NT2/D1 (cell line): Measurements from ENCODE around the gene PRMT1.

ENCODE experiments used
- DNase-seq: peaks from one replicate; pipeline ENCODE4 v3.0.0-alpha.2; 2011; ENCODE audit warnings: low read depth, low spot score
- H3K27me3 ChIP-seq: 2 replicates; pipeline ENCODE4 v1.6.0; 2011; ENCODE audit warnings: mild to moderate bottlenecking; ENCODE audit not compliant: insufficient read length, insufficient read depth
- H3K36me3 ChIP-seq: 2 replicates; pipeline ENCODE4 v1.6.1; 2011; ENCODE audit warnings: mild to moderate bottlenecking, low read length, mixed read lengths; ENCODE audit not compliant: insufficient read depth, insufficient read length
- H3K4me1 ChIP-seq: 2 replicates; pipeline ENCODE4 v1.5.1; 2011; ENCODE audit not compliant: insufficient read depth, insufficient read length
- H3K4me3 ChIP-seq: 2 replicates; pipeline ENCODE4 v1.5.1; 2011; ENCODE audit warnings: low read depth; ENCODE audit not compliant: insufficient read length
- H3K9ac ChIP-seq: 2 replicates; pipeline ENCODE4 v1.6.0; 2011; ENCODE audit warnings: low read depth; ENCODE audit not compliant: insufficient read length
- H3K9me3 ChIP-seq: 2 replicates; pipeline ENCODE4 v1.5.1; 2011; ENCODE audit warnings: mild to moderate bottlenecking, low read length; ENCODE audit not compliant: insufficient read depth
- SUZ12 ChIP-seq: IDR thresholded peaks from 2 replicates; pipeline ENCODE4 v1.6.1; 2011; ENCODE audit not compliant: insufficient read length, insufficient read depth; ENCODE audit errors: extremely low read depth
- YY1 ChIP-seq: IDR thresholded peaks from 2 replicates; pipeline ENCODE4 v1.6.1; 2011; ENCODE audit not compliant: insufficient read length, insufficient read depth
- ZNF274 ChIP-seq: IDR thresholded peaks from 2 replicates; pipeline ENCODE4 v1.6.1; 2011; ENCODE audit warnings: mild to moderate bottlenecking, low read depth, low read length

The PRMT1 gene

GRCh38 chr19:49652551-49653465 lies 24.3 kb upstream of the PRMT1 start:
- no peaks in the 10 kb centered on the region for H3K27me3 ChIP-seq
- no peak for DNase-seq
- H3K9me3 ChIP-seq = no peaks in the 10 kb centered on the region
- no peak overlapping the region for H3K9ac ChIP-seq
- peaks cover 85% of the 10 kb centered on the region for H3K36me3 ChIP-seq
- no peak for TF ChIP-seq ZNF274
- TF ChIP-seq YY1 = no peak
- TF ChIP-seq SUZ12 = no peak
- no peak overlapping the region for H3K4me3 ChIP-seq
- H3K4me1 ChIP-seq = peaks cover 16% of the 10 kb centered on the region

GRCh38 chr19:49653466-49653806 lies 23.6 kb upstream of the PRMT1 start:
- no peaks in the 10 kb centered on the region for H3K9me3 ChIP-seq
- no peaks in the 10 kb centered on the region for H3K27me3 ChIP-seq
- H3K9ac ChIP-seq = no peak overlapping the region
- no peak for TF ChIP-seq YY1
- TF ChIP-seq ZNF274 = no peak
- no peak for TF ChIP-seq SUZ12
- no peak for DNase-seq
- H3K36me3 ChIP-seq = peaks cover 88% of the 10 kb centered on the region
- H3K4me3 ChIP-seq = no peak overlapping the region
- peaks cover 17% of the 10 kb centered on the region for H3K4me1 ChIP-seq

- Histone ChIP-seq H3K4me3 (no peak overlapping the region), H3K27me3 (no peaks in the 10 kb centered on the region), H3K9me3 (no peaks in the 10 kb centered on the region), H3K9ac (no peak overlapping the region), H3K36me3 (peaks cover 91% of the 10 kb centered on the region), H3K4me1 (peaks cover 19% of the 10 kb centered on the region)
- DNase-seq = no peak
- TF ChIP-seq YY1 (no peak), SUZ12 (no peak), ZNF274 (no peak)
Measured at GRCh38 chr19:49654581-49654980, 22.5 kb upstream of the PRMT1 start.

GRCh38 chr19:49655570-49656455 lies 21.3 kb upstream of the PRMT1 start:
- Histone ChIP-seq H3K9ac (peak overlapping the region; percentile 66), H3K27me3 (no peaks in the 10 kb centered on the region), H3K9me3 (no peaks in the 10 kb centered on the region; the same call in 1 of the 2 replicates), H3K4me1 (peaks cover 22% of the 10 kb centered on the region), H3K4me3 (no peak overlapping the region), H3K36me3 (peaks cover 91% of the 10 kb centered on the region)
- TF ChIP-seq SUZ12 (no peak), ZNF274 (no peak), YY1 (no peak)
- DNase-seq = no peak

- Histone ChIP-seq H3K9me3 (no peaks in the 10 kb centered on the region; the same call in 1 of the 2 replicates), H3K36me3 (peaks cover 90% of the 10 kb centered on the region), H3K27me3 (no peaks in the 10 kb centered on the region), H3K4me3 (no peak overlapping the region), H3K9ac (peak overlapping the region; percentile 66), H3K4me1 (peaks cover 22% of the 10 kb centered on the region)
- DNase-seq = no peak
- TF ChIP-seq ZNF274 (no peak), SUZ12 (no peak), YY1 (no peak)
Measured at GRCh38 chr19:49656456-49657109, 20.5 kb upstream of the PRMT1 start.

- no peaks in the 10 kb centered on the region for H3K27me3 ChIP-seq
- TF ChIP-seq SUZ12 = no peak
- no peak for TF ChIP-seq YY1
- no peak for TF ChIP-seq ZNF274
- H3K36me3 ChIP-seq = peaks cover 92% of the 10 kb centered on the region
- H3K9me3 ChIP-seq = no peaks in the 10 kb centered on the region; the same call in 1 of the 2 replicates
- H3K4me1 ChIP-seq = peaks cover 22% of the 10 kb centered on the region
- peak overlapping the region; percentile 42 for H3K9ac ChIP-seq
- no peak overlapping the region for H3K4me3 ChIP-seq
- DNase-seq = no peak
Measured at GRCh38 chr19:49657493-49658138, 19.5 kb upstream of the PRMT1 start.
